Measurements from ENCODE around the gene PTGFRN.

GRCh38 chr1:116941670-116942069, 32.0 kb downstream of the PTGFRN start:
- TF ChIP-seq POLR2A (IDR thresholded peaks at IDR 0.05; ENCODE audit: control extremely low read depth in 1 of 2, low read depth in 2 of 2, low read length in 2 of 2) (no peak), JUND (IDR thresholded peaks at IDR 0.05; ENCODE audit: low read length) (no peak), TAF1 (IDR thresholded peaks at IDR 0.05; ENCODE audit: low read depth, low read length) (no peak), RFX5 (IDR thresholded peaks at IDR 0.05; ENCODE audit: borderline replicate concordance, low read depth, low read length) (no peak), E2F6 (IDR thresholded peaks at IDR 0.05) (no peak), ATF3 (IDR thresholded peaks at IDR 0.05; ENCODE audit: insufficient read depth, low read depth, low read length) (no peak)

Measured in H1 (cell line).